Measurements from ENCODE around the gene NRXN2. TPM values are rescaled to one million over a fixed set of nuclear protein-coding genes. Genes with fewer than 3 reads are reported as not detected.

Gene NRXN2
- total RNA-seq, 1 experiment from 2014 or later = 0.77 TPM

GRCh38 chr11:64760759-64761420 is 37.9 kb upstream of the NRXN2 start:
- in situ Hi-C loops (cut with HindIII; ENCODE audit: low pct_unique_long_range_greater_than_20kb, low sequenced_read_pairs) = no loop called here
- no peak for DNase-seq (ENCODE audit: low read depth, low spot score)

GRCh38 chr11:64759722-64760719 is 37.0 kb upstream of the NRXN2 start, which contains the start of gene PYGM:
Gene PYGM, minus strand, starts transcription at chr11:64759974. Its CDS starts 76 bp downstream, at chr11:64759898.
- DNase-seq (ENCODE audit: low read depth, low spot score) = no peak
- in situ Hi-C loops (cut with HindIII; ENCODE audit: low pct_unique_long_range_greater_than_20kb, low sequenced_read_pairs) = no loop called here

- in situ Hi-C loops (cut with HindIII; ENCODE audit: low pct_unique_long_range_greater_than_20kb, low sequenced_read_pairs) = no loop called here
- DNase-seq (ENCODE audit: low read depth, low spot score) = no peak
Measured at GRCh38 chr11:64759131-64759721, 36.2 kb upstream of the NRXN2 start.

- in situ Hi-C loops (cut with HindIII; ENCODE audit: low pct_unique_long_range_greater_than_20kb, low sequenced_read_pairs) = no loop called here
- no peak for DNase-seq (ENCODE audit: low read depth, low spot score)
Measured at GRCh38 chr11:64758330-64759079, 35.5 kb upstream of the NRXN2 start.

GRCh38 chr11:64757549-64758329 is 34.7 kb upstream of the NRXN2 start:
- in situ Hi-C loops (cut with HindIII; ENCODE audit: low pct_unique_long_range_greater_than_20kb, low sequenced_read_pairs) = no loop called here
- no peak for DNase-seq (ENCODE audit: low read depth, low spot score)

- in situ Hi-C loops (cut with HindIII; ENCODE audit: low pct_unique_long_range_greater_than_20kb, low sequenced_read_pairs) = no loop called here
Measured at GRCh38 chr11:64755681-64756361, 32.8 kb upstream of the NRXN2 start.

GRCh38 chr11:64754919-64755662 is 32.1 kb upstream of the NRXN2 start:
- in situ Hi-C loops (cut with HindIII; ENCODE audit: low pct_unique_long_range_greater_than_20kb, low sequenced_read_pairs) = no loop called here
- DNase-seq (ENCODE audit: low read depth, low spot score) = no peak

More at GRCh38 chr11:64755681-64756361, 32.8 kb upstream of the NRXN2 start:
- DNase-seq (ENCODE audit: low read depth, low spot score) = no peak

- in situ Hi-C loops (cut with HindIII; ENCODE audit: low pct_unique_long_range_greater_than_20kb, low sequenced_read_pairs) = no loop called here
- no peak for DNase-seq (ENCODE audit: low read depth, low spot score)
Measured at GRCh38 chr11:64754124-64754918, 31.3 kb upstream of the NRXN2 start.

- DNase-seq (ENCODE audit: low read depth, low spot score) = no peak
- in situ Hi-C loops (cut with HindIII; ENCODE audit: low pct_unique_long_range_greater_than_20kb, low sequenced_read_pairs) = no loop called here
Measured at GRCh38 chr11:64753380-64754123, 30.6 kb upstream of the NRXN2 start.

GRCh38 chr11:64753019-64753379 is 30.0 kb upstream of the NRXN2 start:
- in situ Hi-C loops (cut with HindIII; ENCODE audit: low pct_unique_long_range_greater_than_20kb, low sequenced_read_pairs) = no loop called here
- DNase-seq (ENCODE audit: low read depth, low spot score) = no peak

- in situ Hi-C loops (cut with HindIII; ENCODE audit: low pct_unique_long_range_greater_than_20kb, low sequenced_read_pairs) = no loop called here
- peak; percentile 26 for DNase-seq (ENCODE audit: low read depth, low spot score)
Measured at GRCh38 chr11:64752175-64752970, 29.4 kb upstream of the NRXN2 start.

- DNase-seq (ENCODE audit: low read depth, low spot score) = no peak
- in situ Hi-C loops (cut with HindIII; ENCODE audit: low pct_unique_long_range_greater_than_20kb, low sequenced_read_pairs) = no loop called here
Measured at GRCh38 chr11:64751580-64751979, 28.6 kb upstream of the NRXN2 start.

- DNase-seq (ENCODE audit: low read depth, low spot score) = no peak
- in situ Hi-C loops (cut with HindIII; ENCODE audit: low pct_unique_long_range_greater_than_20kb, low sequenced_read_pairs) = no loop called here
Measured at GRCh38 chr11:64751136-64751535, 28.1 kb upstream of the NRXN2 start.
